ENCODE results near the gene ABHD16B.
"Not testable (repeated sequence)": the region's sequence is repeated elsewhere in the genome, so short reads cannot be mapped to it uniquely, and the experiment has no call there.

- TF ChIP-seq POLR2AphosphoS5 (IDR thresholded peaks at IDR 0.05; ENCODE audit: insufficient read depth, low read depth, low read length); CTCF (IDR thresholded peaks at IDR 0.05; ENCODE audit: extremely low read depth in 1 of 2, insufficient read depth in 1 of 2, low read depth in 1 of 2, low read length in 2 of 2); MAX (IDR thresholded peaks at IDR 0.05; ENCODE audit: insufficient read depth, insufficient read length): not testable (repeated sequence)
Measured at GRCh38 chr20:63851548-63851943, 9.8 kb upstream of the ABHD16B start.

Data from endothelial cell of umbilical vein (primary cell).